HG03108 (cell line): ENCODE results near the gene MED27.

Source experiments
- ATAC-seq: cut with Tn5 transposase; IDR thresholded peaks from one replicate; pipeline ENCODE4 v1.9.1; 2021; ENCODE audit warnings: moderate library complexity; ENCODE audit not compliant: unreplicated experiment

Gene MED27

GRCh38 chr9:131867611-131868192 lies 212.0 kb downstream of the MED27 start:
- no peak for ATAC-seq

- ATAC-seq: no peak
These were observed 214.0 kb downstream of the MED27 start for GRCh38 chr9:131865446-131866195.

GRCh38 chr9:131864531-131864930 lies 215.1 kb downstream of the MED27 start:
- no peak for ATAC-seq

- no peak for ATAC-seq
These were observed 216.3 kb downstream of the MED27 start for GRCh38 chr9:131863306-131863896.

- no peak for ATAC-seq
These were observed 217.4 kb downstream of the MED27 start for GRCh38 chr9:131862261-131862660.

GRCh38 chr9:131860430-131860829 lies 219.2 kb downstream of the MED27 start:
- no peak for ATAC-seq

- ATAC-seq: no peak
These were observed 221.5 kb downstream of the MED27 start for GRCh38 chr9:131858147-131858546.

GRCh38 chr9:131856105-131856504 lies 223.6 kb downstream of the MED27 start:
- ATAC-seq: no peak

GRCh38 chr9:131854896-131855613 lies 224.6 kb downstream of the MED27 start:
- ATAC-seq: no peak

GRCh38 chr9:131854334-131854733 lies 225.3 kb downstream of the MED27 start:
- ATAC-seq: no peak

GRCh38 chr9:131853434-131853833 lies 226.2 kb downstream of the MED27 start:
- ATAC-seq: no peak

GRCh38 chr9:131851414-131851813 lies 228.3 kb downstream of the MED27 start:
- no peak for ATAC-seq

- no peak for ATAC-seq
These were observed 230.3 kb downstream of the MED27 start for GRCh38 chr9:131849391-131849790.

GRCh38 chr9:131848570-131849160 lies 231.0 kb downstream of the MED27 start:
- no peak for ATAC-seq

GRCh38 chr9:131847665-131848354 lies 231.9 kb downstream of the MED27 start:
- ATAC-seq: no peak

GRCh38 chr9:131845305-131846298 lies 234.1 kb downstream of the MED27 start:
- no peak for ATAC-seq

- ATAC-seq: no peak
These were observed 234.9 kb downstream of the MED27 start for GRCh38 chr9:131844745-131845118.

GRCh38 chr9:131843989-131844744 lies 235.5 kb downstream of the MED27 start:
- no peak for ATAC-seq
